Mesodermal cell (in vitro differentiated cells): ENCODE measurements around the gene AGER.
A peak's percentile ranks its signal among the peaks of the same experiment; 100 is the strongest.

Experiments used
- H3K27ac ChIP-seq: 2 replicates; pipeline ENCODE4 v1.7.0; 2013; ENCODE audit warnings: mild to moderate bottlenecking, low read depth, low read length, moderate library complexity; ENCODE audit not compliant: severe bottlenecking
- H3K36me3 ChIP-seq: 2 replicates; pipeline ENCODE4 v1.7.1; 2013; ENCODE audit warnings: mild to moderate bottlenecking, low read length, moderate library complexity; ENCODE audit not compliant: control insufficient read depth, insufficient read depth
- H3K4me1 ChIP-seq: one replicate; pipeline ENCODE4 v1.7.1; 2013; ENCODE audit warnings: mild to moderate bottlenecking, low read length; ENCODE audit not compliant: insufficient read depth, control insufficient read depth, poor library complexity, severe bottlenecking
- H3K4me3 ChIP-seq: 2 replicates; pipeline ENCODE4 v1.7.0; 2013; ENCODE audit warnings: low read length, control low read depth, mild to moderate bottlenecking; ENCODE audit not compliant: insufficient read depth, poor library complexity, severe bottlenecking; ENCODE audit errors: extremely low read depth
- H3K9me3 ChIP-seq: 2 replicates; pipeline ENCODE4 v1.7.1; 2013; ENCODE audit warnings: mild to moderate bottlenecking, low read length, moderate library complexity; ENCODE audit not compliant: control insufficient read depth
- WGBS, 2 experiments: methylation state at CpG; one replicate each; pipeline ENCODE4 v1.1.5; 2013; ENCODE audit warnings: missing lambda C conversion rate in 2 of 2; ENCODE audit not compliant: insufficient coverage in 2 of 2; 5-methylcytosine and 5-hydroxymethylcytosine counted together

AGER gene

DNA sequence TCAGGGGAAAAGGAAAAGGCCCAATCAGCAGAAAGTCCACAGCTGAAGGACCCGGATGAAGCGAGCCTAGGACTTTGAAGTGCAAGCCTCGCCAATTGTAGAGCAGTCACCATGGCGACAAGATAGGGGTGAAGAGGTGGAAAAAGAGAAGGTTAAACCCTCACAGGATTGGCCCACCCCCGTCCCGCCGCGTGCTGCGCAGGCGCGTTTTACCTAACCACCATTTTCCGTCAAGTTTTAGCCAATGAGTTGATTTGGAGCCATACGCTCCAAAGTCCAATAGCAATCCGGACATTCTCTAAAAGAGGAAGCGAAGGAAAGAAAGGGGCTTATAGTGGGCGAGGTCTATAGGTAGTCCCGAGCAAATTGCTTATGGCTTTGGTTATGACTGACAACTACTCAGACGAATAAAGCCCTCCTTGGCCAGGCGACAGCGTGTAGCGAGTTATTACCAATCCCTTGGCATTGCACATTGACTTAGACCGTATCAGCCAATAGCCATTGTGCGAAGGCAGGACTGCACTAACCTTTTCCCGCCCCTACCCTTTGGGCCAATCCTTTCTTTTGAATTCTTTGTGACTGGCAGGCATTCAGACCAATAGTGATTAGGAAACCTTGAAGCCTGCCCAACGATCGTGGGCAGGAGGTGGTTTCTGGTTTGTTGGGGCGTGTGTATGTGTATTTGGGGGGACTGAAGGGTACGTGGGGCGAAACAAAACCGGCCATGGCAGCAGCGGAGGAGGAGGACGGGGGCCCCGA, 6.1 kb downstream of the AGER start, which contains the start of gene RNF5:
RNF5 (plus strand) TSS at position 618 of the 759 bp plus-strand sequence; CDS start at position 725, 107 bp downstream.
- Histone ChIP-seq H3K27ac (peak within 1 kb of the TSS; percentile 98), H3K36me3 (peaks cover 43% of the 10 kb centered on the region), H3K4me3 (peak within 1 kb of the TSS; percentile 99), H3K9me3 (no peaks in the 10 kb centered on the region), H3K4me1 (peaks cover 22% of the 10 kb centered on the region)
- 0% methylated on average over 20 to 21 of the region's 33 CpGs for WGBS, 2 experiments

DNA sequence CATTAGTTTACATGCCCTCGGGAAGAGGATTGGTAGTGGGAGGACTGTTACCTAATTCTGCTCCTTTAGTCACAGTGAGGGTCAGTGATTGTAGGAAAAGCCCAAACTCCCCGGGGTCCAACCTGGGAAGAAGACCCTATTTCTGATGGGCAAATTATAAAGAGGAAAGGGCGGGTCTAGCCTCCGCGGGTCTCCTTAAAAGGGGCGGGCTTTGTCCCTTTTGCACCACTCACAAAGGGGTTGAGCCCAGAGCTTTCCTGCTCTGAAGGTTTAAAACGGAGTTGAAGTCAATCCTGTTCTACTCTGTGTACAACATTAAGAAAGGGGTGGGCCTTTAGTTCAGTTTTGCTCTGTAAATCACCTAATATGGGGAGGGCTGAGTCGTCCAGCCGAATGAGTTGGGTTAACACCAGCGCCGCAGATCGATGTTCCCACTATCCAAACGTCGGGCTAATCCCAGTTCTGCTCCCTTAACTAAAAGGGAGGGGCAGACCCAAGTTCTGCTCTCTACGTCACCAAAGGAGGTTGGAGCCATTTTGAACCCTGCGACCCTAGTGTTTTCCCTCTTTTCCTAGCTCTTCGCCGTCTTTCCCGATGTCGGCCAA, 6.8 kb downstream of the AGER start:
- Histone ChIP-seq H3K4me3 (peak overlapping the region; percentile 99), H3K36me3 (peaks cover 37% of the 10 kb centered on the region), H3K9me3 (no peaks in the 10 kb centered on the region), H3K4me1 (peaks cover 22% of the 10 kb centered on the region), H3K27ac (peak overlapping the region; percentile 98)
- WGBS, 2 experiments: 0 to 2% methylated on average over 15 to 19 of the region's 20 CpGs

DNA sequence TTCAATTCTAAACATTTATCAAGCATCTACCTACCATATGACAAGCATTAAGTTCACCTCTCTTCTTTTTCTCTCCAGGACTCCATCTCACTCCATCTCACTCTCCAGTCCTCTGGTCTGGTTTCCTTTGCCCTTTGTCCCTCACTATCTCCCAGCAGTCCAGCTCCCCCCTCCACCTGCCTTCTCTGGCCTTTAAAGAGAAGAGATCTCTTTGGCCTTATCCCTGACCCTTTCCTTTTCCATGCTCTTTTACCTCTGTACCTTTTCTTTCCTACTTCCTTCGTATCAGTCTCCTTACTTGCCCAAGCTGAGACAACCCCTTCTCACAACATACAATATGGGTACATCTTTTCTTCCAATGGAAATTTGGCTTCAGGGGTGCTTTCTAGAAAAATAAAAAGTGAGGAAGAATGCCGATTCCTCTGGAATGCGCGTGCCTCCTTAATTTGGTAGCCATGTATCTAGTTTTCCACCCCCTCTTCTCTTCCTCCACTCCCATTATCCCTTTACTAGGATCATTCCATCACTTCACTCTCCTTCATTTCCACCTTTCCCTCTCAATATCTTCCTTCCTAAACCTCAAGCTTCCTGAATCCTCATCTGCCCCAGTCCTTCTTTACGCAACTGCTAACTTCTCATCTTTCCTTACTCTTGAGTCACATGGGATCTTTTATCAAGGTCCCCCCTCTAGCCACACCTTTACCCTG, 7.4 kb downstream of the AGER start:
- H3K27ac ChIP-seq: peak overlapping the region; percentile 98
- H3K4me1 ChIP-seq: peaks cover 22% of the 10 kb centered on the region
- WGBS, 2 experiments: 30 to 50% methylated on average over 4 of the region's 5 CpGs
- H3K4me3 ChIP-seq: peak overlapping the region; percentile 99
- H3K36me3 ChIP-seq: peaks cover 32% of the 10 kb centered on the region
- no peaks in the 10 kb centered on the region for H3K9me3 ChIP-seq

DNA sequence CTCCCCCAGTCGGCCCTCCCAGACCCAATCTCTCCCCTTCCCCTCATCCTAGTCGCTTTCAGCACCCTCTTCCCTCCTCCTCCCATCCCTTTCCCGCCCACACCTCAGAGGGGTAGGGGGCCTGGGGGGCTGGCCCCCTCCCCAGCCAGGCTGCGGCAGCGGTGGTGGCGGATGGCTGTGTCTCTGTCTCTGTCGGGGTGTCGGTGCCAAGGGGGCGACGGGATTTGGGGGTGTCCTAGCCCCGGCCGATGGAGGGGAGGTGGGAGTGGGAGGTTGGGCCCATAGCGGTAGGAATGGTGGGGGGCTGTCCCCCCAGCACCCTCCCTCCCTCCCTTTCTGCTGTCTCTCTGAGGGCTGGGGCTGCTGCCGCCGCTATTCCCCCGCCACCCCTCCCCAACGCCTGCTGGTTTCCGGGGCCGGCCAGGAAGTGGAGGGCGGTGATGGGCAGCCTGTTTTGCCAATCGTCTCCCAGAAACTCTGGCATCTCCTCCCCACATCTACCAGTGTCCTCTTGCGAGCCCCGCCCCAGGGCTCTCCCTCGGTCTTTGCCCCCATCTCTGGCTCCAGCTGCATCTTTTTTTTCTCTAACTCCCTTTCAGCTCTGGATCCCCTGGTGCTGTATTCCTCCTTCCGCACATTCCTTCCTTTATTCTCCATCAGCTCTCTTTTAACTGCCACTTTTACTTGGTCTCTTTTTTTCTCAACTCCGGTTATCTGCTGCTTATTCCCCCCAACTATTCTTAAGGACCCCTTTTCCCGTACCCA, 8.2 kb downstream of the AGER start, which contains the start of gene AGPAT1:
AGPAT1 (minus strand) TSS at position 374 of the 765 bp plus-strand sequence. CDS start 4,588 bp downstream, outside the sequence.
- H3K9me3 ChIP-seq: no peaks in the 10 kb centered on the region
- peaks cover 23% of the 10 kb centered on the region for H3K4me1 ChIP-seq
- peak within 1 kb of the TSS; percentile 99 for H3K4me3 ChIP-seq
- WGBS, 2 experiments: 2 to 5% methylated on average over 9 to 10 of the region's 27 CpGs
- H3K27ac ChIP-seq: peak within 1 kb of the TSS; percentile 98
- H3K36me3 ChIP-seq: peaks cover 33% of the 10 kb centered on the region

DNA sequence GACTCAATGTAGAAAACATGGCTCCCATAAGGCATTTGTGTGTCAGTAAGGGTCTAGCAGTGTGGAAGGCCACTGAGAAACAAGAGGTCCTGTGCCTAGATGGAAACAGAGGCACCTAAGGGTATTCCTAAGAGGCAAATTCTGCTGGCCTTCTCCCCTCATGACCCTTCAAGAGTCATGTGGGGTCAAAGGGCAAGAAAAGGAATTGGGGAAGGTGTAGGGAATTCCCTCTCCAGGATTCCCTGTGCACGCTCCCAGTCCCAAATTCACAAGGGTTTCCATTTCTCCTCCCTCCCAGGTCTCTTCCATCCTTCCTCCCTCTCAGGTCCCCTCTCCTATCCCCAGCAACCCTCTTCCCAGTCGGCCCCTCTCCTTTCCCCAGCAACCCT, 8.7 kb downstream of the AGER start:
- 20 to 29% methylated on average over 1 to 2 of the region's 2 CpGs for WGBS, 2 experiments
- Histone ChIP-seq H3K9me3 (no peaks in the 10 kb centered on the region), H3K36me3 (peaks cover 34% of the 10 kb centered on the region), H3K4me3 (peak overlapping the region; percentile 99), H3K4me1 (peaks cover 26% of the 10 kb centered on the region), H3K27ac (no peak overlapping the region)

DNA sequence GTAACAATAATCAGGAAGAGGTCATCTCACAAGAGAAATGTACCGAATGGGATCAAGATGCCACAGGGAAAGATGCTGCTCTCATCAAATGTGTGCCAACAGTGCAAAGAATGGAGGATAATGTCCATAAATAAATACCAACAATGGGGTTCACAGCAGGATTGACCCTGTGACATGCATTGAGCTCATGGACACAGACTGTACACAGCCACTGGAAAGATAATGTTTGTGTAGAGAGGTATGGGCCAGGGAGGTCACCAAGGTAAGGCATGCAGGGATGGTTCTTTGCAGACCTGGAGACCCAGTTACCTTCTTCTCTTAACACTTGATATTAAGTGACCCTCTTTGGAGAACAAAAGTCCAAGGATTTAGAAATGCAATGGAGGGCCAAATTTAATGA, 9.6 kb downstream of the AGER start:
- peak overlapping the region; percentile 99 for H3K4me3 ChIP-seq

DNA sequence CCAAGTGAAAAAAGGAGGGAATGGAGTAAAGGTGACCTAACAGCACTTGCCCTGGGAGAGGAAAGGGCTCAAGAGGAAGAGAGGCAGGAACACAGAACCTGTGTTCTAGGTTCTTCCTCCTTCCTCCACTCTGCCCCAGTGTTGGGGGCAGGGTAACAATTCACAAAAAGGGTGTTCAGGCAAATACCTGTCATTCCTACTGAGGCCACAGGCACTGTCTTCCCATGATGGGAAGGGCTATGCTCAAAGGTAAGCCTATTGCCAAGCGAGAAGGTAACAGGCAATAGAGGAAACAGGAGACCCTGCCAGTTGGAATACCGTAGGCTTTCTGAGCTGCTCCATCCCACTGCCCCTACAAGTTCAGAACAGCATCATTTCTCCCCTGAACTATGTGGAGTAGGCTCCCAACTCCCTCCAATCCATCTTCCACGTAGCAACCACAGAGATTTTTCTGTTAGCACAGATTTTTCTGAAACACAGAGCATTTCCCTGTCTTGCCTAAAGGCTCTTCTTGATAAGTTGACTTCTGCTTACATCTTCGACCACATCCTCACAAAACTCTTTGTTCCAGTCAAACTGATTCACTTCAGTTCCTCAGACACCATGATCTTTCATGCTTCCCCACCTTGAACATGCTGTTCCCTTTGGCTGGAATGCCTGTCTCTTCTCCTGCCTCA, 10.9 kb downstream of the AGER start:
- Histone ChIP-seq H3K36me3 (peaks cover 45% of the 10 kb centered on the region), H3K9me3 (no peaks in the 10 kb centered on the region), H3K4me3 (no peak overlapping the region), H3K4me1 (peaks cover 25% of the 10 kb centered on the region), H3K27ac (no peak overlapping the region)
- 81 to 86% methylated on average over 4 of the region's 4 CpGs for WGBS, 2 experiments

More for the DNA sequence above, 9.6 kb downstream of the AGER start:
- H3K36me3 ChIP-seq: peaks cover 35% of the 10 kb centered on the region
- no peaks in the 10 kb centered on the region for H3K9me3 ChIP-seq
- peaks cover 27% of the 10 kb centered on the region for H3K4me1 ChIP-seq
- H3K27ac ChIP-seq: no peak overlapping the region
- 100% methylated on average over 1 of the region's 1 CpG for WGBS, 2 experiments

DNA sequence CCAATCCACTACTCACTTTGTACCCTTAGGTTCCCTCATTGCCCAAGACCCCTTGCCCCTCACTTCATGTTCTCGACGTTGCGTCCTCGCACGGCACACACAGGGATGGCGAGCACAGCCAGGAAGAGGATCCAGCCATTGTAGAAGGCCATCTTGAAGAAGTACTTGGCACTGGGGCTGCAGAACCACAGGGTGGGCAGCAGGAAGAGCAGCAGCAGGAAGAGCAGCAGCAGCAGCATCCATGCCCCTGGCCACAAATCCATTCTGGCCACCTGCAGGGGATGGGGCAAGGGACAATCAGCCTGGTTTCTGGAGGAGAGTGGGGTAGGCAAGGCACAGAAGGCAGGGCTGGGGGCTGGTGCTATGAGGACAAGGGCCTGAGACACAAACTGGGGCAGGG, 12.8 kb downstream of the AGER start:
- H3K4me1 ChIP-seq: peaks cover 25% of the 10 kb centered on the region
- peaks cover 63% of the 10 kb centered on the region for H3K36me3 ChIP-seq
- 96 to 98% methylated on average over 6 of the region's 6 CpGs for WGBS, 2 experiments
- no peak overlapping the region for H3K27ac ChIP-seq
- no peak overlapping the region for H3K4me3 ChIP-seq
- no peaks in the 10 kb centered on the region for H3K9me3 ChIP-seq

DNA sequence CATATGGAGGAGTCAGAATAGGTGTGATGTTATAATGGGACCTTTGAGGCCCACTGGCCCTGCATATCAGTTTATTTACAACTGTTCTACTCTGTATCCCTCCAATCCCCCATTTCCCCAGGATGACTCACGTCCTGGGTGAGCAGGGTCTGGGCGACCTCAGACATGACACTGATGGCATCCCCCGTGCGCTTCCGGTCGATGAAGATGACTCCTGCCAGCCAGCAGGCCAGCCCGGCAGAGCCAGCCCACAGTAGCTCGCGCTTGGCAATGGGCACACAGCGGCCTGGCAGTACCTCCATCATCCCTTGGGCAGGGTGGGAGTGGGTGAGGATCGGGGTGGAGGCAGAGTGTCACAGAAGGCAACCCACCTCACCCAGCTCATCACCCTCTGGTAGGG, 13.8 kb downstream of the AGER start:
- Histone ChIP-seq H3K27ac (no peak overlapping the region), H3K36me3 (peaks cover 72% of the 10 kb centered on the region), H3K4me1 (peaks cover 25% of the 10 kb centered on the region), H3K9me3 (no peaks in the 10 kb centered on the region), H3K4me3 (no peak overlapping the region)
- WGBS, 2 experiments: 96 to 98% methylated on average over 9 to 10 of the region's 11 CpGs
